NCI-H1048 (cell line): ENCODE data around the gene PTPRN2.
"Not testable (repeated sequence)": the region's sequence is repeated elsewhere in the genome, so short reads cannot be mapped to it uniquely, and the experiment has no call there.

Source experiments
- DNase-seq: peaks from one replicate; lab custom pipeline; 2025; lab: John Stamatoyannopoulos, UW

The PTPRN2 gene

GRCh38 chr7:157500171-157500960 lies 1087.3 kb downstream of the PTPRN2 start:
- no peak for DNase-seq

- no peak for DNase-seq
Measured at GRCh38 chr7:157499835-157500153, 1087.8 kb downstream of the PTPRN2 start.

- no peak for DNase-seq
Measured at GRCh38 chr7:157499121-157499834, 1088.3 kb downstream of the PTPRN2 start.

GRCh38 chr7:157498657-157499056 lies 1089.0 kb downstream of the PTPRN2 start:
- no peak for DNase-seq

- no peak for DNase-seq
Measured at GRCh38 chr7:157497744-157498651, 1089.6 kb downstream of the PTPRN2 start.

- DNase-seq, result no peak
Measured at GRCh38 chr7:157497367-157497743, 1090.3 kb downstream of the PTPRN2 start.

GRCh38 chr7:157496416-157497275 lies 1091.0 kb downstream of the PTPRN2 start:
- no peak for DNase-seq

GRCh38 chr7:157495594-157495993 lies 1092.0 kb downstream of the PTPRN2 start:
- DNase-seq, result no peak

GRCh38 chr7:157495177-157495553 lies 1092.5 kb downstream of the PTPRN2 start:
- no peak for DNase-seq

- no peak for DNase-seq
Measured at GRCh38 chr7:157494506-157495176, 1093.0 kb downstream of the PTPRN2 start.

GRCh38 chr7:157493776-157494175 lies 1093.8 kb downstream of the PTPRN2 start:
- DNase-seq, result no peak

- DNase-seq, result no peak
Measured at GRCh38 chr7:157493017-157493416, 1094.6 kb downstream of the PTPRN2 start.

GRCh38 chr7:157490465-157490912 lies 1097.1 kb downstream of the PTPRN2 start:
- DNase-seq, result no peak

GRCh38 chr7:157489870-157490269 lies 1097.8 kb downstream of the PTPRN2 start:
- not testable (repeated sequence) for DNase-seq
